ENCODE results near the gene TMEM42.

TMEM42 gene

DNA sequence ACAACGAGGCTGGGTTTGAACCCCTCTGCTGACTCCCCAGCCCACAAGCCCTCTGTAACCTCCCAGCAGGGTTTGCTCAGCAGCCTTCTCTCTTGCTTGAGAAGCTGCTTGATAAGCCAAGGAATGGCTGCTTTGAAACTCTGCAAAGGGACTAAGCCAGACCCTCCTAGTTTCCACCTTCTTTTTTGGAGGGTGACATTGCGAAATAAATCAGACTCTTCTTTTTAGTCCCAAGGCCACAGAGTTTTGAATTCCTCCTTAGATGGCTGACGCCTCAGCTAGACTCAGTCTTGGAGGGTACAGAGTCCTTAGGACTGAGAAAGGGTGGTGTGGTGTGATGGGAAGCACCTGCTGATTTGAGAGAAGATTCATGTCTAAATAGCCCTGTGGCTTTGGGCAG, 13.9 kb downstream of the TMEM42 start:
- no peaks in the 10 kb centered on the region for H3K27me3 ChIP-seq (ENCODE audit: low read depth, low read length)
- H3K9me3 ChIP-seq (ENCODE audit: control insufficient read depth in 1 of 2, low read length in 2 of 2), result no peaks in the 10 kb centered on the region
- no peak overlapping the region for H3K4me3 ChIP-seq (ENCODE audit: low read depth in 1 of 2, low read length in 2 of 2)
- no peaks in the 10 kb centered on the region for H3K4me1 ChIP-seq (ENCODE audit: control insufficient read depth in 1 of 2, insufficient read depth in 2 of 2, low read length in 2 of 2)
- no peak overlapping the region for H3K27ac ChIP-seq (ENCODE audit: low read length)
- no peaks in the 10 kb centered on the region for H3K36me3 ChIP-seq (ENCODE audit: control insufficient read depth in 1 of 2, insufficient read depth in 2 of 2, low read length in 2 of 2)

DNA sequence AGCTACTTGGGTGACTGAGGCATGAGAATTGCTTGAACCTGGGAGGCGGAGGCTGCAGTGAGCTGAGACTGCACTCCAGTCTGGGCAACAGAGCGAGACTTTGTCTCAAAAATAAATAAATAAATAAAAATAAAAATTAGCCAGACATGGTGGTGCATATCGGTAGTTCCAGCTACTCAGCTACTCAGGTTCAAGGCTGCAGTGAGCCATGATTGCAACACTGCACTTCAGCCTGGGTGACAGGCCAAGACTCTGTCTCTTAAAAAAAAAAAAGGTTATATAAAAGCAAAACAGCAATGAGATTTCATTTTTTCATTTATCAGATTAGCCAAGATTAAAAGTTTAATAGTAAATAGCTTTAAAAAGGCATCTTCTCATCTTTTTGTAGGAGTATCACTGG, 15.6 kb downstream of the TMEM42 start:
- Histone ChIP-seq H3K27me3 (ENCODE audit: low read depth, low read length) (no peaks in the 10 kb centered on the region), H3K36me3 (ENCODE audit: control insufficient read depth in 1 of 2, insufficient read depth in 2 of 2, low read length in 2 of 2) (no peaks in the 10 kb centered on the region), H3K9me3 (ENCODE audit: control insufficient read depth in 1 of 2, low read length in 2 of 2) (no peaks in the 10 kb centered on the region), H3K4me1 (ENCODE audit: control insufficient read depth in 1 of 2, insufficient read depth in 2 of 2, low read length in 2 of 2) (no peaks in the 10 kb centered on the region), H3K27ac (ENCODE audit: low read length) (no peak overlapping the region), H3K4me3 (ENCODE audit: low read depth in 1 of 2, low read length in 2 of 2) (no peak overlapping the region)

DNA sequence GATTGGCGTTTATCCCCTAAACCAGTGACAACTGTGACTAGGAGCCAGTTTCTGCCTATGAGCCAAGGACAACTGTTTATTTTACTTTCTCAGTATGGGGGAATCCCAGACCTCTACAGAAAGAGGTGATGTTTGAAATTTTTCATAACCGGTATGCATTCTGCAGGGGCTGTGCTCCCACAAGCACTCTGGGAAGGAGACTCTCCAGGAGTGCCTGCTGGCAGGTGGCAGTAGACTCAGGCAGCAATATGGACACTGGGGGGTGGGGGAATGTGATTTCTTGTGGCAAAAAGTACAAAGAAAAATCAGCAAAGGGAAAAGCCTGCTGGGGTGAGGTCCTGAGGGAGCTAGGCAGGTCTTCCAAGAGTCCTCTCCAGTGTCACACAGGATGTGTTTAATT, 18.6 kb downstream of the TMEM42 start:
- Histone ChIP-seq H3K27ac (ENCODE audit: low read length) (no peak overlapping the region), H3K27me3 (ENCODE audit: low read depth, low read length) (no peaks in the 10 kb centered on the region), H3K36me3 (ENCODE audit: control insufficient read depth in 1 of 2, insufficient read depth in 2 of 2, low read length in 2 of 2) (no peaks in the 10 kb centered on the region)

DNA sequence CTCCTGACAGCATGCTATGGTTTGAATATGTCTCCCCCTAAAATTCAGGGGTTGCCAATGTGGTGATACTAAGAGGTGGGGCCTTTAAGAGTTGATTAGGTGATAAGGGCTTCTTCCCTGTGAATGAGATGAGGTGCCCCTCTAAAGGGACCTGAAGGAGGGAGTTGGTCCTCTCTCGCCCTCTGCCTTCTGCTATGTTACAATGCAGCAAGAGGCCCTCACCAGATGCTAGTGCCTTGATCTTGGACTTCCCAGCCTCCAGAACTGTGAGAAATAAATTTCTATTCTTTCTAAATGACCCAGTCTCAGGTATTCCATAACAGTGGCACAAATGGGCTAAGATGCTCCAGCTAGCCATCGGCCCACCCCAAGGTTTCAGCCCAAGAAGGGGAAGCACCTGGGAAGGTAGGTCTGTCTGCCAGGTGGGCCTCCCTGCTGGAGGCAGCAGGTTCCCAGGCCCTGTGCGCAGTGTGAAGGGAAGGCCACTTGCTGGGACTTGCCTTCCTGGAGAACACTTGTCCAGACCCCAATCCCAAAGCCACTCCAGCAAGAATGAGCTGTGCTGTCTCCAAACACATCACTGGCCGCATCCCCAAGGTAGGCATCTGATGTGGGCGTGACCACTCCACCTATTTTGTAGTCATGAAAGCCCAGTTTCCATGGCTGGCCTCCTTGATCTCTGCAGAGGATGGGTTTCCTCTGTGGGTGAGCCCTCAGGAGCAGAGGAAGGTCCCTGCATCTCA, 21.7 kb downstream of the TMEM42 start:
- no peaks in the 10 kb centered on the region for H3K9me3 ChIP-seq (ENCODE audit: control insufficient read depth in 1 of 2, low read length in 2 of 2)
- H3K27me3 ChIP-seq (ENCODE audit: low read depth, low read length), result no peaks in the 10 kb centered on the region
- no peak overlapping the region for H3K4me3 ChIP-seq (ENCODE audit: low read depth in 1 of 2, low read length in 2 of 2)
- H3K36me3 ChIP-seq (ENCODE audit: control insufficient read depth in 1 of 2, insufficient read depth in 2 of 2, low read length in 2 of 2), result no peaks in the 10 kb centered on the region
- H3K27ac ChIP-seq (ENCODE audit: low read length), result no peak overlapping the region
- H3K4me1 ChIP-seq (ENCODE audit: control insufficient read depth in 1 of 2, insufficient read depth in 2 of 2, low read length in 2 of 2), result no peaks in the 10 kb centered on the region

More for the DNA sequence above, 18.6 kb downstream of the TMEM42 start:
- Histone ChIP-seq H3K4me3 (ENCODE audit: low read depth in 1 of 2, low read length in 2 of 2) (no peak overlapping the region), H3K4me1 (ENCODE audit: control insufficient read depth in 1 of 2, insufficient read depth in 2 of 2, low read length in 2 of 2) (no peaks in the 10 kb centered on the region), H3K9me3 (ENCODE audit: control insufficient read depth in 1 of 2, low read length in 2 of 2) (no peaks in the 10 kb centered on the region)

DNA sequence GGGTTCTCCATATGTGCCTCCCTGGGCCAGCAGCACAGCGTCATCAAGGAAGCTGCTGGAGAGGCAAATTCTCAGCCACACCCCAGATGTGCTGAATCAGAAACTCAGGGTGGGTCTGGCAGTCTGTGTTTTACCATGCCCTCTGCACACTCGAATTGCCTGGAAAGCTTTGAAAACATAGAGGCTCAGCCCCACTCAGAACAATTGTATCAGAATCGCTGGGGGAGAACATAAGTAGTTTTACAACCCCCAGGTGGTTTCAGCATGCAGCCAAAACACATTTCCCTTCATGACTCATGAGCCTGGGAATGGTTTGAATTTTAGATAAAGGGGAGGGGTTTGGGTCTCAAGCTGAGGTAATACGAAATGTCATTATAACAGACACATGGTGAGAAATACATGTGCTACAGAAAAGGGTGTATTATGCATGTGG, 22.3 kb downstream of the TMEM42 start:
- Histone ChIP-seq H3K36me3 (ENCODE audit: control insufficient read depth in 1 of 2, insufficient read depth in 2 of 2, low read length in 2 of 2) (no peaks in the 10 kb centered on the region), H3K4me1 (ENCODE audit: control insufficient read depth in 1 of 2, insufficient read depth in 2 of 2, low read length in 2 of 2) (no peaks in the 10 kb centered on the region), H3K27me3 (ENCODE audit: low read depth, low read length) (no peaks in the 10 kb centered on the region), H3K9me3 (ENCODE audit: control insufficient read depth in 1 of 2, low read length in 2 of 2) (no peaks in the 10 kb centered on the region), H3K27ac (ENCODE audit: low read length) (no peak overlapping the region), H3K4me3 (ENCODE audit: low read depth in 1 of 2, low read length in 2 of 2) (no peak overlapping the region)

DNA sequence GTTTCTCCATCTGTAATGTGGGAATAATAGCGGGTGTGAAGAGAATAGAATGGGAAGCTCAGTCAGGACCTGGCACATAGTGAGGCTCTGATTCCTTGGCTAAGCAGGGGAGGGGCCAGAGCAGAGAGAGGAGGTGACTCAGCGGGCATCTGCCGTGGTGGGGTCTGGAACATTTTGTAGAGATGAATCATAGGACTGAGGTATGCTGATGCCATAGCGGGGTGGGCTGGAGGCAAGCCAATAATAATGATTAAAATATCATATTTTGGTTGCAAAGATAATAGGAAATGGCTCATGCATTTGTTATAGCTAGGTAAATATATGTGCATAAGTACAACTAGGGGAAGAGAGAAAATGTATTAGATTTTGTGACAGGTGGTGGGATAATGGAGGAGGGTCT, 23.9 kb downstream of the TMEM42 start:
- no peaks in the 10 kb centered on the region for H3K4me1 ChIP-seq (ENCODE audit: control insufficient read depth in 1 of 2, insufficient read depth in 2 of 2, low read length in 2 of 2)
- H3K36me3 ChIP-seq (ENCODE audit: control insufficient read depth in 1 of 2, insufficient read depth in 2 of 2, low read length in 2 of 2), result no peaks in the 10 kb centered on the region
- no peaks in the 10 kb centered on the region for H3K27me3 ChIP-seq (ENCODE audit: low read depth, low read length)
- H3K4me3 ChIP-seq (ENCODE audit: low read depth in 1 of 2, low read length in 2 of 2), result no peak overlapping the region
- H3K9me3 ChIP-seq (ENCODE audit: control insufficient read depth in 1 of 2, low read length in 2 of 2), result no peaks in the 10 kb centered on the region
- H3K27ac ChIP-seq (ENCODE audit: low read length), result no peak overlapping the region

DNA sequence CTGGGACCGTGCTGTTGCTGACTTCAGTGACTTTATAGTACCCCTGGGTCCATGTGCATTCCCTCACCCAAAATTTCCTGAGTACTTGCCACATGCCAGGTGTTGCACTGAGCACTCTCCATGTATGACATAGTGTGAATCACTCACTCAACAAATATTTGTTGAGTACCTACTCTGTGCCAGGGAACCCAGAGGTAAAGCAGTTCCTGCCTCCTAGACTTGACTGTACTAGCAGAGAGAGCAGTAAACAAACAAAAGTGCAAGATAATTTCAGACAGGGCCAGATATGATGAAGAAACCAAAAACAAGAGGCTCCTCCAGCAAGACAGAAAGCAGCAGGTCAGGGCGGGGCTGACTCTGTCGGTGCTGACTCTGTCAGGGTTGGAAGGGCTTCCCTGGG, 24.8 kb downstream of the TMEM42 start:
- no peak overlapping the region for H3K27ac ChIP-seq (ENCODE audit: low read length)

DNA sequence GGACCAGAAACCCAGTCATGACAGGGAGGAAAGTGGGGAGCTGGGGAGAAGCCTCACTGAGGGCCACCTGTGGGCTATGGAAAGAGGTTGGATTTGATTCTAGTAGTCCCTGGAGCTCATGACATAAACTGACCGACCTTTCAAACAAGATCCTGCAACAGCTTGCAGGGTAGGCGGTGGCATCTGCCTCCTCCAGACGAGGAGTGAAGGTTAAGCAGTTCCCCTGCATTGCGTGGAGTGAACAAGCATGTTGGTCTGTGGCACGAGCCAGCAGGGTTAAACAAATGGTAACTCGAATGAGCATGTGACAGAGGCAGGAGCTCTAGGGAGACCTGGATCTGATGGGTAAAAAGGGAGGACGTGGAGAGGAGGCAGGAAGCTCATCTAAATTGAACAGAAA, 25.4 kb downstream of the TMEM42 start:
- Histone ChIP-seq H3K27ac (ENCODE audit: low read length) (no peak overlapping the region), H3K36me3 (ENCODE audit: control insufficient read depth in 1 of 2, insufficient read depth in 2 of 2, low read length in 2 of 2) (no peaks in the 10 kb centered on the region), H3K4me1 (ENCODE audit: control insufficient read depth in 1 of 2, insufficient read depth in 2 of 2, low read length in 2 of 2) (no peaks in the 10 kb centered on the region), H3K9me3 (ENCODE audit: control insufficient read depth in 1 of 2, low read length in 2 of 2) (no peaks in the 10 kb centered on the region), H3K27me3 (ENCODE audit: low read depth, low read length) (no peaks in the 10 kb centered on the region), H3K4me3 (ENCODE audit: low read depth in 1 of 2, low read length in 2 of 2) (no peak overlapping the region)

More for the DNA sequence above, 24.8 kb downstream of the TMEM42 start:
- Histone ChIP-seq H3K4me1 (ENCODE audit: control insufficient read depth in 1 of 2, insufficient read depth in 2 of 2, low read length in 2 of 2) (no peaks in the 10 kb centered on the region), H3K27me3 (ENCODE audit: low read depth, low read length) (no peaks in the 10 kb centered on the region), H3K9me3 (ENCODE audit: control insufficient read depth in 1 of 2, low read length in 2 of 2) (no peaks in the 10 kb centered on the region), H3K36me3 (ENCODE audit: control insufficient read depth in 1 of 2, insufficient read depth in 2 of 2, low read length in 2 of 2) (no peaks in the 10 kb centered on the region), H3K4me3 (ENCODE audit: low read depth in 1 of 2, low read length in 2 of 2) (no peak overlapping the region)

DNA sequence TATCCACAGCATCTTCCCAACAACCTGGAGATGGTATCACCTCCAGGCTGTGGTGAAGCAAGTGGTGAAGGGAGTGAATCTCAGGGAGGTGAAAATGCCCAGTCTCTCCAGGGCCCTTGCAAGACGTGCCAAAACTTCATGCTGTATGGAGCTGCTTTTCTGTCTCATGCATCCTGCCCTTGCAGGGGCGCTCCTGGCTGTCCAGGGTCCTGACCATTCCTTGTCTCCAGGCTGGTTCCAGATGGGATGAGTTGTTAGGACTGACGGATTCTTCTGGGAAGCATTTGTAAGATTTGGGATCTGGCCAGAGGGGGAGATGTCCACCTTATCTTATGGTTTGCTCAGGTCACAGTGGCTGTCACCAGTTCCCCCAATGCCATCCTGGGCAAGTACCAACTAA, 28.5 kb downstream of the TMEM42 start:
- no peaks in the 10 kb centered on the region for H3K9me3 ChIP-seq (ENCODE audit: control insufficient read depth in 1 of 2, low read length in 2 of 2)
- H3K36me3 ChIP-seq (ENCODE audit: control insufficient read depth in 1 of 2, insufficient read depth in 2 of 2, low read length in 2 of 2), result no peaks in the 10 kb centered on the region
- H3K4me1 ChIP-seq (ENCODE audit: control insufficient read depth in 1 of 2, insufficient read depth in 2 of 2, low read length in 2 of 2), result no peaks in the 10 kb centered on the region
- no peaks in the 10 kb centered on the region for H3K27me3 ChIP-seq (ENCODE audit: low read depth, low read length)
- H3K27ac ChIP-seq (ENCODE audit: low read length), result no peak overlapping the region
- H3K4me3 ChIP-seq (ENCODE audit: low read depth in 1 of 2, low read length in 2 of 2), result no peak overlapping the region

DNA sequence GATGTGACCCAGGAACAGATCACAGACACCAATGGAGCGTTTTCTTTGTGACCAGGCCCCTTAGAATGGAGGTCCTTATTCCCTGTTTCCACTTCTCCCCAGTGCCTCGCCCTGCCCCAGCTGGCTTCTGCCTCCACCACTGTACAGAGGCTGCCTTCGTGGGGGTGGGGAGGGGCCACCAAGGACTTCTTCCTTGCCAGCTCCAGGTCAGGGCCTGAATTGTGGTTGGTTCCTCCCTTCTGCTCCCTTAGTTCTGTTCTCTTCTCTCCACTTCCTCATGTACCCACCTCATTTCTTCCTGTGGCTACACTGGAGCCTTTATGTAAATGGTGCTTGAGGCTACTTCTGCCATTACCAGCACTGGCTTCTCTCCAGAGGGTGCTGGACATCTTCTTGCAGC, 29.1 kb downstream of the TMEM42 start:
- H3K27ac ChIP-seq (ENCODE audit: low read length), result no peak overlapping the region
- no peaks in the 10 kb centered on the region for H3K9me3 ChIP-seq (ENCODE audit: control insufficient read depth in 1 of 2, low read length in 2 of 2)
- no peaks in the 10 kb centered on the region for H3K36me3 ChIP-seq (ENCODE audit: control insufficient read depth in 1 of 2, insufficient read depth in 2 of 2, low read length in 2 of 2)
- no peaks in the 10 kb centered on the region for H3K27me3 ChIP-seq (ENCODE audit: low read depth, low read length)
- no peak overlapping the region for H3K4me3 ChIP-seq (ENCODE audit: low read depth in 1 of 2, low read length in 2 of 2)
- H3K4me1 ChIP-seq (ENCODE audit: control insufficient read depth in 1 of 2, insufficient read depth in 2 of 2, low read length in 2 of 2), result no peaks in the 10 kb centered on the region

DNA sequence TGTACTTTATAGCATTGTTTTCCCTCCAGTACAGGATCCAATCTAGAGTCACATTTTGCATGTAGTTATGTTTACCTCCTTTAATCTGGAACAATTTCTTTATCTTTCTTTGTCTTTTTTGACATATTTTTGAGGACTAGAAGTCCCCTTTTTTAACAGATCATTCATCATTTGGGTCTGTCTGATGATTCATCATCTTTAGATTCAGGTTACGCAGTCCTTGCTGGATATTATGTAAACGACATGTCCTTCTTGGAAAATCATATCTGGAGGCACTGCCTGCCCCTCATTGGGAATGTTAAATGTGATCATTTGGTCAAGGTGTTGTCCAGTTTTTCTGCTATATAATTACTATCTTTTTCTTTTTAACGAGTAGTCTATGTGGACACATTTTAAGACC, 31.0 kb downstream of the TMEM42 start:
- Histone ChIP-seq H3K36me3 (ENCODE audit: control insufficient read depth in 1 of 2, insufficient read depth in 2 of 2, low read length in 2 of 2) (no peaks in the 10 kb centered on the region), H3K4me3 (ENCODE audit: low read depth in 1 of 2, low read length in 2 of 2) (no peak overlapping the region), H3K27me3 (ENCODE audit: low read depth, low read length) (no peaks in the 10 kb centered on the region), H3K9me3 (ENCODE audit: control insufficient read depth in 1 of 2, low read length in 2 of 2) (no peaks in the 10 kb centered on the region), H3K4me1 (ENCODE audit: control insufficient read depth in 1 of 2, insufficient read depth in 2 of 2, low read length in 2 of 2) (no peaks in the 10 kb centered on the region), H3K27ac (ENCODE audit: low read length) (no peak overlapping the region)

DNA sequence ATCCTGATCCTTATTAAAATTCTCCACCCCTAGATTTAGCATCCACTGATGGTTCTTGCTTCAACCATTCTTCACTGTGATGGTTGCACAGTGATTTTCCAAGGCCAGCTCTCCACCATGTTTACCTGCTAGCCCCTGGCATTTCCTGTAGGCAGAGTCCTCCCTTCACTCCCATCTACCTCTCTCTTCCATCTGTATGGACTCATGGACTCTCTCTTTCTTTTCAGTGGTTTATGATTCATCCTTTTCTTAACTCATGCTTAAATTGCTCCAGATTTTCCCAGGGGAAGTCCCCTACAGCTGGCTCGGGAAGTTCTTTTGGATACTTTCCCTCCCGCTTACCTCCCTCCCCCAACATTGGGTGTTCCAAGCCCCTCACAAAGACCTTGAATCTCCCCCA, 31.4 kb downstream of the TMEM42 start:
- H3K9me3 ChIP-seq (ENCODE audit: control insufficient read depth in 1 of 2, low read length in 2 of 2), result no peaks in the 10 kb centered on the region
- no peak overlapping the region for H3K4me3 ChIP-seq (ENCODE audit: low read depth in 1 of 2, low read length in 2 of 2)
- no peaks in the 10 kb centered on the region for H3K27me3 ChIP-seq (ENCODE audit: low read depth, low read length)
- no peak overlapping the region for H3K27ac ChIP-seq (ENCODE audit: low read length)
- no peaks in the 10 kb centered on the region for H3K36me3 ChIP-seq (ENCODE audit: control insufficient read depth in 1 of 2, insufficient read depth in 2 of 2, low read length in 2 of 2)
- no peaks in the 10 kb centered on the region for H3K4me1 ChIP-seq (ENCODE audit: control insufficient read depth in 1 of 2, insufficient read depth in 2 of 2, low read length in 2 of 2)

Data from muscle layer of duodenum (tissue), 2 donors.